Thymus (tissue), 11 donors: ENCODE measurements around the gene AFF3. TPM values are rescaled to one million over a fixed set of nuclear protein-coding genes. Genes with fewer than 3 reads are reported as not detected.

Experiments used
- DNase-seq, 9 donors: peaks; one replicate each; pipeline ENCODE4 v3.0.0-alpha.2; 2013; ENCODE audit warnings: low spot score in 9 of 9, low read depth in 6 of 9, missing footprints in 1 of 9
- H3K27ac ChIP-seq, 2 donors: one replicate each; pipeline ENCODE4 v1.5.1; 2013; ENCODE audit warnings: control low read depth in 1 of 2, low read depth in 1 of 2, low read length in 1 of 2, mild to moderate bottlenecking in 1 of 2, moderate library complexity in 1 of 2
- H3K27me3 ChIP-seq, 2 donors: one replicate each; pipeline ENCODE4 v1.5.1; 2013; ENCODE audit warnings: low read length in 1 of 2; ENCODE audit not compliant: control insufficient read depth in 2 of 2, insufficient read depth in 1 of 2
- H3K36me3 ChIP-seq, 2 donors: one replicate each; pipeline ENCODE4 v1.5.1; 2013; ENCODE audit warnings: low read length in 1 of 2, mild to moderate bottlenecking in 1 of 2, moderate library complexity in 1 of 2; ENCODE audit not compliant: control insufficient read depth in 2 of 2, insufficient read depth in 2 of 2
- H3K4me1 ChIP-seq, 2 donors: one replicate each; pipeline ENCODE4 v1.5.1; 2013; ENCODE audit warnings: low read length in 2 of 2; ENCODE audit not compliant: control insufficient read depth in 2 of 2, insufficient read depth in 2 of 2
- H3K4me3 ChIP-seq, 2 donors: one replicate each; pipeline ENCODE4 v1.5.1; 2013; ENCODE audit warnings: low read length in 2 of 2, control low read depth in 1 of 2, mild to moderate bottlenecking in 1 of 2
- H3K9me3 ChIP-seq, 2 donors: one replicate each; pipeline ENCODE4 v1.5.1; 2013; ENCODE audit warnings: low read length in 1 of 2, mild to moderate bottlenecking in 1 of 2; ENCODE audit not compliant: control insufficient read depth in 2 of 2, insufficient read depth in 1 of 2
- WGBS: extraction: QIAGEN DNeasy Blood & Tissue Kit; methylation state at CpG from one replicate; pipeline ENCODE4 v1.1.7; 2013; 5-methylcytosine and 5-hydroxymethylcytosine counted together
- polyA plus RNA-seq: library from polyadenylated mRNA; stranded (reverse); fragments of 200-250 nt; gene quantifications from one replicate; pipeline ENCODE4 v1.2.3, GENCODE V29; 2013
- total RNA-seq: library from RNA; stranded (reverse); fragments of 120-200 nt; gene quantifications from one replicate; pipeline ENCODE4 v1.2.4, GENCODE V29; 2013
- donor health status: healthy.

Gene AFF3
- total and polyA plus RNA-seq, 2 donors, result 5.3 to 9.7 TPM

GRCh38 chr2:99821039-99821438, 321.4 kb downstream of the AFF3 start:
- no peak overlapping the region for H3K4me3 ChIP-seq
- 98% methylated on average over 3 of the region's 3 CpGs for WGBS
- H3K9me3 ChIP-seq, result no peaks in the 10 kb centered on the region
- no peak for DNase-seq
- no peaks in the 10 kb centered on the region for H3K4me1 ChIP-seq
- H3K27me3 ChIP-seq, result no peaks in the 10 kb centered on the region
- H3K27ac ChIP-seq, result no peak overlapping the region
- H3K36me3 ChIP-seq, result no peaks in the 10 kb centered on the region

GRCh38 chr2:99819766-99820165, 322.6 kb downstream of the AFF3 start:
- Histone ChIP-seq H3K27me3 (no peaks in the 10 kb centered on the region), H3K4me1 (no peaks in the 10 kb centered on the region), H3K36me3 (no peaks in the 10 kb centered on the region), H3K27ac (no peak overlapping the region), H3K9me3 (no peaks in the 10 kb centered on the region), H3K4me3 (no peak overlapping the region)
- DNase-seq, result no peak
- 97% methylated on average over 7 of the region's 7 CpGs for WGBS

- DNase-seq, result peak in 5 of 9 donors; percentile 13 to 54 (median 21)
- no peaks in the 10 kb centered on the region for H3K27me3 ChIP-seq
- H3K4me1 ChIP-seq, result no peaks in the 10 kb centered on the region
- H3K27ac ChIP-seq, result no peak overlapping the region
- 70% methylated on average over 2 of the region's 2 CpGs for WGBS
- no peaks in the 10 kb centered on the region for H3K9me3 ChIP-seq
- H3K36me3 ChIP-seq, result no peaks in the 10 kb centered on the region
- no peak overlapping the region for H3K4me3 ChIP-seq
These were observed 323.5 kb downstream of the AFF3 start for GRCh38 chr2:99818842-99819241.

GRCh38 chr2:99816908-99817307, 325.5 kb downstream of the AFF3 start:
- H3K4me1 ChIP-seq, result no peaks in the 10 kb centered on the region
- H3K27me3 ChIP-seq, result no peaks in the 10 kb centered on the region
- H3K4me3 ChIP-seq, result no peak overlapping the region
- no peaks in the 10 kb centered on the region for H3K9me3 ChIP-seq
- no peaks in the 10 kb centered on the region for H3K36me3 ChIP-seq
- 92% methylated on average over 5 of the region's 5 CpGs for WGBS
- no peak for DNase-seq
- no peak overlapping the region for H3K27ac ChIP-seq

GRCh38 chr2:99812426-99812825, 330.0 kb downstream of the AFF3 start:
- no peak for DNase-seq
- H3K27me3 ChIP-seq, result no peaks in the 10 kb centered on the region
- no peaks in the 10 kb centered on the region for H3K9me3 ChIP-seq
- H3K4me1 ChIP-seq, result no peaks in the 10 kb centered on the region
- 95% methylated on average over 10 of the region's 10 CpGs for WGBS
- no peak overlapping the region for H3K27ac ChIP-seq
- no peak overlapping the region for H3K4me3 ChIP-seq
- H3K36me3 ChIP-seq, result no peaks in the 10 kb centered on the region

GRCh38 chr2:99811544-99811943, 330.8 kb downstream of the AFF3 start:
- DNase-seq, result no peak
- Histone ChIP-seq H3K36me3 (no peaks in the 10 kb centered on the region), H3K9me3 (no peaks in the 10 kb centered on the region), H3K27ac (no peak overlapping the region), H3K4me1 (no peaks in the 10 kb centered on the region), H3K27me3 (no peaks in the 10 kb centered on the region), H3K4me3 (no peak overlapping the region)
- 98% methylated on average over 6 of the region's 6 CpGs for WGBS

GRCh38 chr2:99810225-99810624, 332.2 kb downstream of the AFF3 start:
- H3K4me1 ChIP-seq, result no peaks in the 10 kb centered on the region
- no peaks in the 10 kb centered on the region for H3K36me3 ChIP-seq
- H3K9me3 ChIP-seq, result no peaks in the 10 kb centered on the region
- no peak overlapping the region for H3K4me3 ChIP-seq
- H3K27ac ChIP-seq, result no peak overlapping the region
- H3K27me3 ChIP-seq, result no peaks in the 10 kb centered on the region
- no peak for DNase-seq
- 97% methylated on average over 4 of the region's 4 CpGs for WGBS

- whole genome bisulfite sequencing, result 97% methylated on average over 8 of the region's 8 CpGs
- no peaks in the 10 kb centered on the region for H3K4me1 ChIP-seq
- H3K27me3 ChIP-seq, result no peaks in the 10 kb centered on the region
- no peaks in the 10 kb centered on the region for H3K36me3 ChIP-seq
- H3K4me3 ChIP-seq, result no peak overlapping the region
- H3K9me3 ChIP-seq, result no peaks in the 10 kb centered on the region
- DNase-seq, result no peak
- H3K27ac ChIP-seq, result no peak overlapping the region
These were observed 333.0 kb downstream of the AFF3 start for GRCh38 chr2:99809259-99809900.

GRCh38 chr2:99808361-99809200, 333.8 kb downstream of the AFF3 start:
- Histone ChIP-seq H3K27me3 (no peaks in the 10 kb centered on the region), H3K36me3 (no peaks in the 10 kb centered on the region), H3K27ac (no peak overlapping the region), H3K9me3 (no peaks in the 10 kb centered on the region), H3K4me3 (no peak overlapping the region), H3K4me1 (no peaks in the 10 kb centered on the region)
- WGBS, result 96% methylated on average over 4 of the region's 4 CpGs
- DNase-seq, result no peak
